MM.1S (cell line): Measurements from ENCODE around the gene MAS1.

Experiments
- DNase-seq: peaks from one replicate; pipeline ENCODE4 v3.0.0-alpha.2; 2015
- H2AFZ ChIP-seq: fragments of 300-600 bp; sonication (generic); 2 replicates; pipeline ENCODE4 v1.6.0; 2016; ENCODE audit warnings: antibody characterized with exemption, low read length
- H3F3A ChIP-seq: fragments of 300-600 bp; sonication (generic); 2 replicates; pipeline ENCODE4 v1.6.1; 2016; ENCODE audit warnings: mild to moderate bottlenecking, antibody characterized with exemption, low read length, moderate library complexity, mixed read lengths; ENCODE audit not compliant: insufficient read depth
- H3K27ac ChIP-seq: fragments of 300-600 bp; sonication (generic); 2 replicates; pipeline ENCODE4 v1.5.1; 2016; ENCODE audit warnings: mild to moderate bottlenecking, low read length
- H3K27me3 ChIP-seq: fragments of 300-600 bp; sonication (generic); replicated peaks from 2 replicates; pipeline ENCODE4 v1.6.0; 2016; ENCODE audit warnings: low read length; ENCODE audit not compliant: insufficient read depth
- H3K36me3 ChIP-seq: fragments of 300-600 bp; sonication (generic); replicated peaks from 2 replicates; pipeline ENCODE4 v1.6.1; 2016; ENCODE audit warnings: mild to moderate bottlenecking, low read length, mixed read lengths; ENCODE audit not compliant: insufficient read depth
- H3K4me1 ChIP-seq: fragments of 300-600 bp; sonication (generic); 2 replicates; pipeline ENCODE4 v1.6.1; 2016; ENCODE audit warnings: low read length, mixed read lengths
- H3K4me2 ChIP-seq: fragments of 300-600 bp; sonication (generic); 2 replicates; pipeline ENCODE4 v1.6.0; 2016; ENCODE audit warnings: low read depth, low read length
- H3K4me3 ChIP-seq: fragments of 300-600 bp; sonication (generic); 2 replicates; pipeline ENCODE4 v1.5.1; 2016; ENCODE audit warnings: low read length, mixed read lengths
- H3K79me2 ChIP-seq: fragments of 300-600 bp; sonication (generic); 2 replicates; pipeline ENCODE4 v1.6.1; 2016; ENCODE audit warnings: mixed run types, low read length, mixed read lengths
- H3K9ac ChIP-seq: fragments of 300-600 bp; sonication (generic); 2 replicates; pipeline ENCODE4 v1.6.1; 2016; ENCODE audit warnings: low read length, mixed read lengths
- H3K9me2 ChIP-seq: fragments of 300-600 bp; sonication (generic); replicated peaks from 2 replicates; pipeline ENCODE4 v1.6.1; 2016; ENCODE audit warnings: mild to moderate bottlenecking, low read length, mixed read lengths; ENCODE audit not compliant: insufficient read depth
- H3K9me3 ChIP-seq: fragments of 300-600 bp; sonication (generic); replicated peaks from 2 replicates; pipeline ENCODE4 v1.6.1; 2016; ENCODE audit warnings: mild to moderate bottlenecking, low read length, mixed read lengths; ENCODE audit not compliant: insufficient read depth
- H4K20me1 ChIP-seq: fragments of 300-600 bp; sonication (generic); 2 replicates; pipeline ENCODE4 v1.6.1; 2016; ENCODE audit warnings: mild to moderate bottlenecking, low read length, moderate library complexity, mixed read lengths; ENCODE audit not compliant: insufficient read depth
- EZH2 ChIP-seq: fragments of 300-600 bp; sonication (generic); optimal IDR thresholded peaks from 2 replicates; pipeline ENCODE3; 2017; ENCODE audit warnings: low read depth, mild to moderate bottlenecking, antibody characterized with exemption, low read length, mixed read lengths
- EZH2phosphoT487 ChIP-seq: fragments of 300-600 bp; sonication (generic); IDR thresholded peaks from 2 replicates; pipeline ENCODE4 v1.6.1; 2018; ENCODE audit warnings: antibody characterized with exemption, low read length
- TF ChIP-seq, protein P1 (sequence below): fragments of 300-600 bp; sonication (generic); IDR thresholded peaks from 2 replicates; pipeline ENCODE4 v1.5.1; 2016; ENCODE audit warnings: antibody characterized with exemption, low read length, mixed read lengths

MAS1 gene

DNA sequence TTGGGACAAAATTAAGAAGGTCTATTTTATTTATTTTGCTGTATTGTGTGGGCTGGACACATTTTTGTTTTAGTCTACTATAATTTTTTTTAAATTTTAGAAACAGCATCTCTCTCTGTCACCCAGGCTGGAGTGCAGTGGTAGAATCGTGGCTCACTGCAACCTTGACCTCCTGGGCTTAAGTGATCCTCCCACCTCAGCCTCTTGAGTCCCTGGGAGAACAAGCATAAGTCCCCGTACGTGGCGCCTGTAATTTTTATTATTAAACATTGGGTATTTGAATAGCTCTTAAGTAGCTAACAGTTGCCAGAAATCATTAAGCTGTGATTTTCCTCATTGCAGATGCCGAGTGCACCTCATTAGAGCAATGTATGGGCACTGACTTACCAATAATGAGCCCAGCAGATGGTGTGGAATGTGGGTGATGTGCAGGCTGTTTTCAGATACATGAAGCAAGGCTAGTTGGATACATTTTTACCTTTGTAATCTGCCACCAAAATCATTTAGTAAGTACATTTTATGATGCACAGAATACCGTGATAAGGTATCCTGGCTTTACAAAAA lies 10.3 kb upstream of the MAS1 start:
- H2AFZ ChIP-seq, result no peak overlapping the region
- no peaks in the 10 kb centered on the region for H3K9me3 ChIP-seq
- H3K9ac ChIP-seq, result no peak overlapping the region
- H3K27ac ChIP-seq, result no peak overlapping the region
- no peaks in the 10 kb centered on the region for H3K4me1 ChIP-seq
- no peaks in the 10 kb centered on the region for H3K36me3 ChIP-seq
- H3K79me2 ChIP-seq, result no peaks in the 10 kb centered on the region
- no peaks in the 10 kb centered on the region for H3K27me3 ChIP-seq
- H3K4me2 ChIP-seq, result no peak overlapping the region
- DNase-seq, result no peak
- no peaks in the 10 kb centered on the region for H3K9me2 ChIP-seq
- no peak for TF ChIP-seq EZH2phosphoT487
- TF ChIP-seq, protein P1, sequence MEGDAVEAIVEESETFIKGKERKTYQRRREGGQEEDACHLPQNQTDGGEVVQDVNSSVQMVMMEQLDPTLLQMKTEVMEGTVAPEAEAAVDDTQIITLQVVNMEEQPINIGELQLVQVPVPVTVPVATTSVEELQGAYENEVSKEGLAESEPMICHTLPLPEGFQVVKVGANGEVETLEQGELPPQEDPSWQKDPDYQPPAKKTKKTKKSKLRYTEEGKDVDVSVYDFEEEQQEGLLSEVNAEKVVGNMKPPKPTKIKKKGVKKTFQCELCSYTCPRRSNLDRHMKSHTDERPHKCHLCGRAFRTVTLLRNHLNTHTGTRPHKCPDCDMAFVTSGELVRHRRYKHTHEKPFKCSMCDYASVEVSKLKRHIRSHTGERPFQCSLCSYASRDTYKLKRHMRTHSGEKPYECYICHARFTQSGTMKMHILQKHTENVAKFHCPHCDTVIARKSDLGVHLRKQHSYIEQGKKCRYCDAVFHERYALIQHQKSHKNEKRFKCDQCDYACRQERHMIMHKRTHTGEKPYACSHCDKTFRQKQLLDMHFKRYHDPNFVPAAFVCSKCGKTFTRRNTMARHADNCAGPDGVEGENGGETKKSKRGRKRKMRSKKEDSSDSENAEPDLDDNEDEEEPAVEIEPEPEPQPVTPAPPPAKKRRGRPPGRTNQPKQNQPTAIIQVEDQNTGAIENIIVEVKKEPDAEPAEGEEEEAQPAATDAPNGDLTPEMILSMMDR, result no peak
- TF ChIP-seq EZH2, result no peak
- H3F3A ChIP-seq, result no peaks in the 10 kb centered on the region
- H4K20me1 ChIP-seq, result no peaks in the 10 kb centered on the region
- H3K4me3 ChIP-seq, result no peak overlapping the region

- Histone ChIP-seq H3K4me2 (no peak overlapping the region), H3K27me3 (no peaks in the 10 kb centered on the region), H3K4me1 (no peaks in the 10 kb centered on the region), H3K9ac (no peak overlapping the region), H3F3A (no peaks in the 10 kb centered on the region), H3K27ac (no peak overlapping the region), H3K9me3 (no peaks in the 10 kb centered on the region), H3K4me3 (no peak overlapping the region), H4K20me1 (no peaks in the 10 kb centered on the region), H3K79me2 (no peaks in the 10 kb centered on the region), H3K36me3 (no peaks in the 10 kb centered on the region), H3K9me2 (no peaks in the 10 kb centered on the region), H2AFZ (no peak overlapping the region)
- DNase-seq, result no peak
- TF ChIP-seq, protein P1, result no peak
- TF ChIP-seq EZH2phosphoT487, result no peak
- no peak for TF ChIP-seq EZH2
Measured at GRCh38 chr6:159884720-159885119, 6.1 kb upstream of the MAS1 start.

DNA sequence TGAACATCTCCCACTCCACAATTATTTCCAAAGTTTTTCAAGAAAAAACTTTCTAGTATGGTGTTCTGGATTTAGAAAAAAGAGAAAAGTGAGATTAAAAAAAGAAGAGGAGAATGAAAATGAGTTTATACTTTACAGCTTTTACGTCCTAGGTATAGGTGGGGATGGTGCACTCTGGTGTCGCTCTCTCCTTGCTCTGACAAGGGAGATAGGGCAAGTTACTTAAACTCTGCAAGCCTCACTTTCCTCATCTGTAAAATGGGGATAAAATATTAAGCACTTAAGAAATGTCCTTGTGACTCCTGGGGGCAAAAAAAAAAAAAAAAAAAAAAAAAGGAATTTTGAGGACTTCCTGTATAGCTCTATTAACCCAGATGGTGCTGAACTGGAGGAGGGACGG lies 4.5 kb upstream of the MAS1 start:
- H3K9ac ChIP-seq, result no peak overlapping the region
- no peak overlapping the region for H3K27ac ChIP-seq
- no peak overlapping the region for H3K4me2 ChIP-seq
- H2AFZ ChIP-seq, result no peak overlapping the region
- no peak overlapping the region for H3K4me3 ChIP-seq
- H3F3A ChIP-seq, result no peaks in the 10 kb centered on the region
- no peaks in the 10 kb centered on the region for H3K9me2 ChIP-seq
- TF ChIP-seq EZH2 (no peak), EZH2phosphoT487 (no peak)
- TF ChIP-seq, protein P1, result no peak
- no peaks in the 10 kb centered on the region for H3K79me2 ChIP-seq
- H3K4me1 ChIP-seq, result no peaks in the 10 kb centered on the region
- no peaks in the 10 kb centered on the region for H4K20me1 ChIP-seq
- no peaks in the 10 kb centered on the region for H3K27me3 ChIP-seq
- no peaks in the 10 kb centered on the region for H3K36me3 ChIP-seq
- no peak for DNase-seq
- no peaks in the 10 kb centered on the region for H3K9me3 ChIP-seq
